ENCODE data around the gene EPX.

DNA sequence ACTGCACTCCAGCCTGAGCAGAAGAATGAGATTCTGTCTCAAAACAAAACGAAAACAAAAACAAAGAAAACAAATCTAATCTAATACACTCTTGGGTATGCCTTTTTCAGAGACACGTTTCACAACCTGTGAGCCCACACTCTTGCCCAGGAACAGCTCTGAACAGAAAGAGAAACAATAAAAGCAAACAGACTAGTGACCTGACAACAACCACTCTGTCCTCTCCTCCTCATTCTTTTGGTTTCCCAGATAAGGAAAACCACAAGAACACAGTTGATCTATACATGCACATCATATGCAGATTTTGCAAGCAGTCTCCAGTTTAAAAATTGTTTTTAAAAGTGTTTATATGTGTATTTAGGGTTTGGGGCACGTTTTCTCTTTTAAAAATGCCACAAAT lies 25.2 kb downstream of the EPX start:
- no peak for TF ChIP-seq CTCF (IDR thresholded peaks at IDR 0.05; ENCODE audit: insufficient read depth, low read length)
- no peak for TF ChIP-seq GABPA (IDR thresholded peaks at IDR 0.05; ENCODE audit: low read depth)
- no peak for TF ChIP-seq SPI1 (IDR thresholded peaks at IDR 0.05; ENCODE audit: borderline replicate concordance, low read depth)
- TF ChIP-seq POLR2AphosphoS5 (IDR thresholded peaks at IDR 0.05; ENCODE audit: low read depth) = no peak
- TF ChIP-seq, protein P1, sequence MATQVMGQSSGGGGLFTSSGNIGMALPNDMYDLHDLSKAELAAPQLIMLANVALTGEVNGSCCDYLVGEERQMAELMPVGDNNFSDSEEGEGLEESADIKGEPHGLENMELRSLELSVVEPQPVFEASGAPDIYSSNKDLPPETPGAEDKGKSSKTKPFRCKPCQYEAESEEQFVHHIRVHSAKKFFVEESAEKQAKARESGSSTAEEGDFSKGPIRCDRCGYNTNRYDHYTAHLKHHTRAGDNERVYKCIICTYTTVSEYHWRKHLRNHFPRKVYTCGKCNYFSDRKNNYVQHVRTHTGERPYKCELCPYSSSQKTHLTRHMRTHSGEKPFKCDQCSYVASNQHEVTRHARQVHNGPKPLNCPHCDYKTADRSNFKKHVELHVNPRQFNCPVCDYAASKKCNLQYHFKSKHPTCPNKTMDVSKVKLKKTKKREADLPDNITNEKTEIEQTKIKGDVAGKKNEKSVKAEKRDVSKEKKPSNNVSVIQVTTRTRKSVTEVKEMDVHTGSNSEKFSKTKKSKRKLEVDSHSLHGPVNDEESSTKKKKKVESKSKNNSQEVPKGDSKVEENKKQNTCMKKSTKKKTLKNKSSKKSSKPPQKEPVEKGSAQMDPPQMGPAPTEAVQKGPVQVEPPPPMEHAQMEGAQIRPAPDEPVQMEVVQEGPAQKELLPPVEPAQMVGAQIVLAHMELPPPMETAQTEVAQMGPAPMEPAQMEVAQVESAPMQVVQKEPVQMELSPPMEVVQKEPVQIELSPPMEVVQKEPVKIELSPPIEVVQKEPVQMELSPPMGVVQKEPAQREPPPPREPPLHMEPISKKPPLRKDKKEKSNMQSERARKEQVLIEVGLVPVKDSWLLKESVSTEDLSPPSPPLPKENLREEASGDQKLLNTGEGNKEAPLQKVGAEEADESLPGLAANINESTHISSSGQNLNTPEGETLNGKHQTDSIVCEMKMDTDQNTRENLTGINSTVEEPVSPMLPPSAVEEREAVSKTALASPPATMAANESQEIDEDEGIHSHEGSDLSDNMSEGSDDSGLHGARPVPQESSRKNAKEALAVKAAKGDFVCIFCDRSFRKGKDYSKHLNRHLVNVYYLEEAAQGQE (IDR thresholded peaks at IDR 0.05; ENCODE audit: insufficient replicate concordance, low read depth) = no peak
